ENCODE data around the gene STRIP2. TPM values are rescaled to one million over a fixed set of nuclear protein-coding genes. Genes with fewer than 3 reads are reported as not detected.

The STRIP2 gene
- total and polyA plus RNA-seq, 9 of the 15 experiments (the other 6 are each of a cell fraction or from before 2014, with no cell fraction given), result 10.1 to 81.8 (median 42.3) TPM

- TF ChIP-seq PHTF2 (CRISPR knock-in tag; IDR thresholded peaks at IDR 0.05) (no peak), ZNF507 (tag; conservative IDR thresholded peaks at IDR 0.05) (no peak), ZNF134 (CRISPR knock-in tag; conservative IDR thresholded peaks at IDR 0.05) (peak; percentile 48; the same call in 1 of the 2 replicates), SNRNP70 (optimal IDR thresholded peaks at IDR 0.05; ENCODE audit: low read depth, low read length) (no peak), ZNF589 (CRISPR knock-in tag; IDR thresholded peaks at IDR 0.05; ENCODE audit: low read depth) (peak; percentile 94), VEZF1 (CRISPR knock-in tag; IDR thresholded peaks at IDR 0.05) (peak; percentile 91), MCM3 (IDR thresholded peaks at IDR 0.05) (no peak), HES1 (IDR thresholded peaks at IDR 0.05; ENCODE audit: low read depth) (peak; percentile 75), ARID3A (IDR thresholded peaks at IDR 0.05; ENCODE audit: borderline replicate concordance, low read depth, low read length) (peak; percentile 99), MAFF (IDR thresholded peaks at IDR 0.05; ENCODE audit: low read length) (peak; percentile 41), NR3C1 (CRISPR knock-in tag; IDR thresholded peaks at IDR 0.05) (no peak), ZNF175 (CRISPR knock-in tag; IDR thresholded peaks at IDR 0.05; ENCODE audit: low read depth) (peak; percentile 93), JUNB (CRISPR knock-in tag; conservative IDR thresholded peaks at IDR 0.05) (peak; percentile 74), NFXL1 (CRISPR knock-in tag; IDR thresholded peaks at IDR 0.05) (no peak), SRSF7 (optimal IDR thresholded peaks at IDR 0.05; ENCODE audit: low read depth, low read length) (no peak), RHOXF2B (CRISPR knock-in tag; conservative IDR thresholded peaks at IDR 0.05) (no peak), KLF1 (tag; IDR thresholded peaks at IDR 0.05) (no peak), ZNF212 (CRISPR knock-in tag; IDR thresholded peaks at IDR 0.05) (no peak), PHB2 (IDR thresholded peaks at IDR 0.05; ENCODE audit: low read depth) (no peak; the same call in none of the 2 replicates), TRIM25 (IDR thresholded peaks at IDR 0.05; ENCODE audit: borderline replicate concordance) (no peak), HMBOX1 (IDR thresholded peaks at IDR 0.05) (peak; percentile 99), NFIC (IDR thresholded peaks at IDR 0.05) (peak; percentile 71)
These were observed 4.8 kb downstream of the STRIP2 start (continued) for GRCh38 chr7:129438839-129439651.

Measured in K562 (cell line).